Activated CD8-positive, alpha-beta memory T cell treated with anti-CD3 and anti-CD28 coated beads for 24 hours (primary cell): Measurements from ENCODE around the gene CNN2.
A peak's percentile ranks its signal among the peaks of the same experiment; 100 is the strongest.
"Not testable (repeated sequence)": the region's sequence is repeated elsewhere in the genome, so short reads cannot be mapped to it uniquely, and the experiment has no call there.

ENCODE experiments used
- DNase-seq: peaks from one replicate; pipeline ENCODE4 v3.0.0-alpha.2; 2020

CNN2 gene

DNA sequence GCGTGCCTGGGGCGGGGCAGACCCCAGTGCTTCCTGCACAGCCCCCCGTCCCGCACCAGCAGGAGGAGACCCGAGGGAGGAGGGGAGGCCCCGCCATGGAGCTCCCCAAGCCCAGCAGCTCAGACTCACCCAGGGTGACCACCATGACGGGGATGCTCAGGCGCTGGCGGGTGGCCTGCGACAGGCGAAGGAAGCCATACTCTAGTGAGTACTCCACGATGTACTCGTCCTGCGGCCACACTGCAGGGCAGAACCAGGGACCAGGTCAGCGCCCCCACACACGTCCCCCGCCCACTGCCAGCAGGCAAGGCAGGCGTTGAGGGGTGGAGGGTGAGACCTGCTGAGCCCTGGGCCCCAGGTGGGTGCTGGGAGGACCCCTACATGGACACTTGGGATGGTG, 14.1 kb upstream of the CNN2 start:
- no peak for DNase-seq

DNA sequence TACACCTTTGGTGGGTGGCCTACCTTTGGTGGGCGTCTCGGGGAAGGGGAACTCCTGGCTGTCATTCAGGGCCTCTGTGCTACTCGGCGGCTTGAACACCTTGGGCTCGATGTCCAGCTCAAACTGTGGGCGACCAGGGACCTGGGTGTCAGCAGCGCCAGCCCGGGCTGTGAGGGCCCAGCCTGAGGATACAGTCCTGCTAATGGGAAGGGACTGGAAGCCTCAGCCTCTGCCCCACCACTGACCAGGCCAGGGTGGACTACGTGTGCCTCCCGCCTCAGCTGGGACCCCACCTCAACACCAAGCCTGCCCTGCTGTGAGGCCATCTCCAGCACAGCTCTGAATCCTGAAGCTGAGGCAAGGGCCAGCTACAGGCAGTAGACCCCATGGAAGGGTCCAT, 13.2 kb upstream of the CNN2 start:
- no peak for DNase-seq

DNA sequence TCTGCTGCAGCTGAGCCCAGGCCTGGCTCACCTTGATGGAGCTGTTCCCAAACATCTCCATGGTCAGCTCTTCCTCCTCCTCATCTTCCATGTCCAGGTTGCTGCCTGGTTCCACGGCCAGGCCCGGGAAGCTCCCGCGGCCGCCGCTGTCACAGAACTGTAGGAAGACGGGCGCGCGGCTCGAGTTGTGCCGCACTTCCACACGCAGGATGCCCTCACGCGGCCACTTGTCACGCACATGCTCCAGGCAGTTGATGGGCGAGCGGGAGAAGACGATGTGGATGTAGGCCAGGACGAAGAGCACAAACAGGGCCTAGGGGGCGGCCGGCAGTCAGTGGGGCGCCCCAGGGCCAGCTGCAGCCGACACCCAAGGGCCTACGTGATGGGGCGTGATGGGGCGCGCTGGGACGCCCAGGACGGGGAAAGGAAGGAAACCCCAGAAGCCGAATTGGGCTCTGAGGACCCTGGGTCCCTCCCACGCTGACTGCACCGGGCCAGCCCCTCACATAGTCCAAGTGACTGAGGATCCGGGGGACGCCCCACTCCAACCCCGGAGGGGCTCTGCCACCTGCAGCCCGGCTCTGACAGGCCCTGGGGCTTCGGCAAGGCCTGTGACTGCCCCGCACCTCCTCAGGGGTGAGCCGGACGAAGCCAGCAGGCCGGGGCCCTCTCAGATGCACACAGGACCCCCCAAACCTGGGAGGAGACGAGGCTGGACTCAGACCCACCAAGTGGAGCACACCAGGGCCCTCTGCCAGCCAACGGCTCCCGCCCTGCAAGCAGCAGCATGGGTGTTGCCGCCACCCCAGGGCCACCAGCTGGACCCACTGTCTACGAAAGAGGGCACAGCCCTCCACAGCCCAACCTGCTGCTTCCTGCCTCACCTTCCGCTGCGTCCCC, 12.0 kb upstream of the CNN2 start:
- no peak for DNase-seq

DNA sequence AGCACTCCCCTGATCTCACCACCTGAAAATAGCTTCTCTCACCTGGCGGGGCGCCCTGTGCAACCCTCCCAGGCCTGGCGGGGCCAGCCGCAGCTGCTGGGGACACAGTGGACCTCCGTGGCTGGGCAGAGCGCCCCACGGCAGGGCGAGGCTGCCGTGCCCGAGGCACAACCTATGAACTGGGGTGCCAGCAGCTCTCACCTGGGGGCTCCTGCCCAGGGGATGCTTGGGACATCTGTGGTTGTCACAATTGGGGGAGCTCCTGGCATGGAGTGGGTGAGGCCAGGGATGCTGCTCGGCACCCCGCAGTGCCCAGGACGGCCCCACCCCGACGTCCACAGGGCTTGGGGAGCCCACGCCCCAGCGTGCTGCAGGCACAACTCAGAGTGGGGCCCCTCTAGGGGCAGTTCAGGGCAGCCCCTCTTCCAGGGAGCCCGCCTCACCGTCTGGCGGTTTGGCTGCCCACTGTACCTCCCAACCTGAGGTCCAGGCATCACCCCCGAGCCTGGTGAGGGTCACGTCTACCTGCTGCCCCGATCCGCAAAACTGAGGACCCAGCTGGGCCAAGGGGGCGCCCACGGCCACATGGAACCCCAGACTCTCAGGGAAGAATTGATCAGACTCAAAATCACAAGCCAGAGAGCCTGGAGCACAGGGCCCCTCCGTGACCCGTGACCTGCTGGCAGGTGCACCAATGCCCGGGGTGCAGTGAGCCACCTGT, 11.2 kb upstream of the CNN2 start:
- DNase-seq = no peak

DNA sequence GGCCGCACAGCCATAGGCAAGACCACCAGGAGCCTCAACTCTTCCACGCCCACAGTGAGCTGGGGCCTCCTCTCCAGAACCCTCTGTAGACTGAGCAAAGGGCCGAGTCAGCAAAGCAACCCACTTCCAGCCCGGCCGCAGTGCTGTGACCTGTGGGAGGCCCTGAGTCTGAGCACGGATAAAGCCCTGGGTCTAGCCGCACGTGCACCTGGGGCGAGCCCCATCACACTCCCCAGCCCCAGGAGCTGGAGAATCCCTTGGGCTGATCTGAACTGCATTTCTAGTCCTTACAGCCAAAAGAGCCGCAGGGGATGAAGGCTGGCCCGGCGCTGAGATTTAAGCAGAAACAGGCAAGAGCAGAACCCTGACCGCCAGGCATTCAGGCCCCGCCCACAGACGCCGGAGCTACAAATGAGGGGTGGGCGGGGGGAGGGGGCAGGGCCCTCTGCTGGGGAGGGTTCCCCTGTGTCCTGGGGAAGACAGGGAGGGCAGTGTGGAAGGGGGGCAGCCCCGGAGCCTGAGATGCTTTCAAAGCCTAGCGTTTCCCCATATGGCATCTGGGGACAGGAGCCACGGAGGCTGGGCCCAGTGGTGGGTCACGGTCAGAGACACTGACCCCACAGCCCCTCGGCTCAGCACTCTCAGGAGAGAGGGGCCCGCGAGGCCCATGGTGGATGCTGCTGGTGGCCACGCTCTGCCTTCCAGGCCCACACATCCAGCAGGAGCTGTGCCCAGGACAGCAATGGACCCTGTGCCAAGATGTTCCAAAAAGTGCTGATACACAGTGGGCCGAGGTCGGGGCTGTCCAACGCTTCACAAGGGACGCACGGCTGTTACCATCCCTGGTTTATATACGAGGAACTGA, 10.4 kb upstream of the CNN2 start:
- no peak for DNase-seq

DNA sequence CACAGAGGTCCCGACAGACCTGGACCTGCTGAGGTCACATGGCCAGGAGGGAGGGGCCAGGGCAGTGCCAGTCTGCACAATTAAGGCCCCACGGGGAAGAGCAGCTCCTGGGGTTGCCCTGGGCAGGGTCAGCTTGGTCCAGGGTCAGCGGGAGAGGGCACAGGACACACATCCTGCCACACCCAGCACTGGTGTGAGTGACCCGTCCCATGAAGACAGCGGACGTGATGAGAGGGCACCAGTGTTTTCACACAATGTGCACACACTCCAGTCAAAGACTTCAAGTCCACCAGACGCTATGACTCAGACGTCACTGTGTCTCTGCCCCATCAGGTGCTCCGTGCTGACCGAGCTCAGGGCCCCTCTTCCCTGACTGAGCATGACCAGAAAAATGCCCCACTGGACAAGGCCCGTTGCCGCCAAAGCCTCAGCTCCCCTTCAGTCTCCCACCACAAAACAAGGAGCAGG, 9.7 kb upstream of the CNN2 start:
- no peak for DNase-seq

DNA sequence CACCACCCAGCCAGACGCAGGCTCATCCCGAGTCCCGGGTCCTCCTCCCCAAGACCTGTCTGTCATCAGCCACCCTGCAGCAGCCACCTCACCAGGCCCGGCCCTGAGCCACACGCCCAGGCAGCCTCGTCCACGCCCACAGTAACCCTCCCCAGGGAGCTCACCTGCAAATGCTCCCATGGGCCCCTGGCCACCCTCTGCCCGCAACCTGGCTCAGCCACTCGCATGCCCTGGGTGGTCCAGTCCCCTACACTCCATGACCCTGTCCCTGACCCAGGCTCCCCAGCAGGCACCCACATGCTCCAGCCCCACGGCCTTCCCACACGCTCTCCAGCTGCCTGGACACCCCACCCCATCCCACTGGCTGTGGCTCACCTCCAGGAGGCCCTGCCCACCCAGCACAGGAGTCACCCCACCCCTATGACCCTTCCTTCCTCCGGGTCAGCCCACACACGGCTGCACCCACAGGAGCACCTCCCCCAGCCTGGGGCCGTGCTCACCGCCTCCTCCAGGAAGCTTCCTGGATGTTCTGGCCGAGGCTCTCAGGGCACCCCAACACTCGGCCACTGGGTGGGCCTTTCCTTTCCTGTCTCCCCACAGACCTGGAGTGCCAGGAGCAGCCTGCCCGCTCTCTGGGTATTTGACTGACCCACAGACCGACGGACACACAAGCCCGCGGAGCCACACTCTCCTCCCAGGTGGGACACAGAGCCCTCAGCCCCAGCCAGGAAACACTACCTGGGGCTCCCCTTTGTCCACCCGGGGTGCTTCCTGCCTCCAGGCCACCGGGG, 9.1 kb upstream of the CNN2 start:
- DNase-seq = no peak

DNA sequence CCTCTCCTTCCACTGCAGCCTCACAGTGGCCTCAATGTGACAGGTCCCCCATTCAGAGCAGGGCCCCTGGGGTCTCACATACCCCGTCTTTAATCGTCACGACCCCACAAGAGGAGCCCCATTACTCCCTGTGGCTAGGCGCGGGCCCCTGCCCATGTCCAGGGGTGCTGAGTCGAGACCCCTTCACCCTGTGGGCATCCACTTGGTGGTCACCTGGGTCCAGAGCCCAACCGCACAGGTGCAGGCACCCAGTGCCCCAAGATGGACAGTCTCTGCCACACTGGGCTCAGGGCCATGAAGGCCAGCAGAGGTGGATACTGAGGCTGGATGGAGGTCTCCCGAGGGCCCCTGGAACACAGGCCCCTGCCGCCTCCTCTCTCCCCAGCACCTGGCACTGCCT, 8.5 kb upstream of the CNN2 start:
- no peak for DNase-seq

DNA sequence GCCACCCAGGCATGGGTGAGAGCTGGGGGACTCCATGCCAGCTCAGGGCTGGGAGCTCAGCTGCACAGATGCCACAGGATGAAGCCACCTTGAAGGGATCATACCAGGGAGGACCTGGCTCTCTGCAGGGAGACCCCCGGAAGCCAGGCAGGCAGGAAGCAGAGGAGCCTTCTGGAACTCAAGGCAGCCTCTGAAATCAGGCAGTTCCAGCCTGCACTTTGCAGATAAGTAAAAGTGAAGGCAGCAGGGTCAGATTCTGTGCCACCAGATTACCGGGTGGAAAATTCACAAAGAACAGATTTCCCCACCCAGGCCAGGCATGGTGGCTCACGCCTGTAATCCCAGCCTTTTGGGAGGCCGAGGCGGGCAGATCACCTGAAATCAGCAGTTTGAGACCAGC, 8.0 kb upstream of the CNN2 start:
- DNase-seq = no peak

DNA sequence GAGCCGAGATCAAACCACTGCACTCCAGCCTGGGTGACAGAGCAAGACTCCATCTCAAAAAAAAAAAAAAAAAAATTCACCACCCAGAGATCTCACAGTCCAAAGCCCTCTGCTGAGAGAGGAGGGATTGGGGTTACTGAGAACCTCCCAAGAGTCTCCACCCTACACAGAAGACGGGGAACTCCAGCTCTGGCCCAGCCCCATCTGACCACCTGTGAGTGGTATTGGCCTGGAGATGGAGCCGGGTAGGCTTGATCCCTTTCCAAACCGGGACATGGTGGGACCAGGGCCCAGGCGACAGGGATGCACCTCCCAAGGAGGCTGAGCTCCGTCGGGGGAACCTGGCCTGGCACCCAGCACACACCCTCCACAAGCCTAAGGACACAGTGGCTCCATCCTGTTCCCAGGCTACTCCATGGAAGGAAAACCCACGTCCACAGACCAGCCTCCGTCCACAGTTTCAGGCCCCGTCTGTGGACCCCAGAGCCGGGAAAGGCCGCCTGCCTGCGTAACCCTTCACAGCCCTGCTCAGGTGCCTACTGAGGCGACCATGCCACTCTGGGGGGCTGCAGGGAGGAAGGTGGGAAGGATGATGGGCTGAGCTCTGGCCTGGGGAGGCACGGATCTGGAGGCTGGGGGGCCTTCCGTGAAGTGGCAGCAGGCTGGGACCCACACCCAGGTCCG, 7.3 kb upstream of the CNN2 start:
- no peak for DNase-seq

DNA sequence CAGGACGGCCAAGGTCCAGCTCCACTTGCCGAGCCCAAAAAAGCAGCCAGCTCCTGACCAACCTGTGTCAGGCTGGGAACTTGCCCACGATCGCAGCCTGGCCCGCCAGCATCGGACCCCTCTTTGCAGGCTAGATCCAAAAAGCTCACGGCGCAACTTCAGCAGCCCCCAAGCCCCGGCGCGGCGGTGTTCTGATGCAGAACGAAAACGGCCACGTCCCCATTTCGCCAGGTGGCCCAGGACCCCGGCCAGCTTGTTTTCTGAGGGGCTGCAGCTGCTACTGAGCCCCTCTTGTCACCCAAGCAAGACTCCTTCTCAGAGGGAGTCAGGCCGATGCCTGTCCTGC, 6.8 kb upstream of the CNN2 start:
- DNase-seq = no peak

DNA sequence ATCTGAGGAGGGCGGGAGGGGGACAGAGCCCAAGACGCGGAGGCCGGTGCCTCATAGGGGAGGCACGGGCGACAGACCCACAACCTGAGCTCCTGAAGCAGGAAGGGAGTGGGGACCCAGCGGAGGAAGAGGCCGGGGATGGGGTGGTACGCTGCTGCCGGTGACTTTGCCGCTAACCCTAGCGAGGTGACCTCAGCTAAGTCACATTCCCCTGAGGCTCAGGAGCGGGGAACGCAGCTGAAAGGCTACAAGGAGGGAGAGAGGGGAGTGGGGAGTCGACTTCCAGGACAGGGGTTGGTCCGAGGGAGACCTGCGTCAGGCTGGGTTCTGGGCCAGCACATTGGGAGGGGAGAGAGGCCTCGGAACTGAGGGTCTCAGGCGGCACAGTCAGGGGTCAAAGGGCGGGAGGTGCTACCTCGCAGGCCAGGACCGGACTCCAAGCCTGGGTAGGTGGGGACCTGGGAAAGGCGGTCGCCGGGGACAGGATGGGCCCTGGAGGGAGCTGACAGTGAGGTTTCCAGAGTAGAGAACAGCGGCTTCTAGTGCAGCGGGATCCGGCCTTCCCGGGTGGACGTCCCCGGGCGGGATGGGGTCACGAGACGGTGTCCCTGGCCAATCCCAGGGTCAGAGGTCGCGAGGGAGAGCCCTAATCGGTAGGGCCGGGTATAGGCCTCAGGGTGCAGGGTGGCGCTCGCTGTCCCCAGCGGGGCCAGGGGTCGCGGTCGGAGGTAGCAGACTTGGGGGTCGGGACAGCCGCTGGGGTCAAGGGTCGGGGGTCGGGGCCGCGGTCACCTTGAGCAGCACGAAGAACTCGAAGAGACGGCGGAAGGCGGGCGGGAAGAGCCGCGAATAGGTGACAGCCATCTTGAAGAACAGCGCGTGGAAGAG, 6.2 kb upstream of the CNN2 start:
- peak; percentile 69 for DNase-seq

DNA sequence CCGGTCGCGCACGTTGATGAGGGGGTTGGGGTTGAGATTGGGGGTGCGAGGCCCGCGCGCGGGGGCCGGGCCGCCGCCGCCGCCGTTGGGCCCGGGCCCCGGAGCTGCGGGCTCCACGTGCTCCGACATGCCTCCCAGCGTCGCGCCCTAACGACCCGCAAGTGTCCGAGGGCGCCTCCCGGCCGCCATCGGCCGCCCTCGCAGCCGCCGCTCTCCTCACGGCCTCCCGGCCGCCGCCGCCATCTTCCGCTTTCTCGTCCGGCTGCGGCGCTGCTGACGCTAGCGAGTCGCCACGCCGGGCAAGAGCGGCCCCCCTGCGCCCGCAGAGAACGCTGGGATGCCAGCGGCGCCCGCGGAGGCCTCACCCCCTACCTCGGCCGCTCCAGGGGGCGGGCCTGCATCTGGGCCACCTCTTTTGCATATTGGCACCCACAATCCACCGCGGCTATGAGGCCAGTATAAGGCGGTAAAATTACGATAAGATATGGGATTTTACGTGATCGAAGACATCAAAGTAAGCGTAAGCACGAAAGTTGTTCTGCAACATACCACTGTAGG, 5.5 kb upstream of the CNN2 start, which contains the start of gene TMEM259:
Gene TMEM259 (minus strand): TSS at position 256 of the 558 bp plus-strand sequence. CDS start 127 bp downstream, at position 129.
- DNase-seq = peak; percentile 97

DNA sequence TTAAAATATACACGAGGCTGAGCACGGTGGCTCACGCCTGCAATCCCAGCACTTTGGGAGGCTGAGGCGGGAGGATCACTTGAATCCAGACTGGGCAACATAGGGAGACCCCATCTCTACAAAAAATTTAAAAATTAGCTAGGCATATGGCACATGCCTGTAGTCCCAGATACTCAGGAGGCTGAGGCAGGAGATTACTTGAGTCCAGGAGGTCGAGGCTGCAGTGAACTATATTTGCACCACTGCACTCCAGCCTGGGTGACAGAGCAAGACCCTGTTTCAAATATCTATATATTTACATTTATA, 2.6 kb upstream of the CNN2 start:
- DNase-seq = not testable (repeated sequence)

DNA sequence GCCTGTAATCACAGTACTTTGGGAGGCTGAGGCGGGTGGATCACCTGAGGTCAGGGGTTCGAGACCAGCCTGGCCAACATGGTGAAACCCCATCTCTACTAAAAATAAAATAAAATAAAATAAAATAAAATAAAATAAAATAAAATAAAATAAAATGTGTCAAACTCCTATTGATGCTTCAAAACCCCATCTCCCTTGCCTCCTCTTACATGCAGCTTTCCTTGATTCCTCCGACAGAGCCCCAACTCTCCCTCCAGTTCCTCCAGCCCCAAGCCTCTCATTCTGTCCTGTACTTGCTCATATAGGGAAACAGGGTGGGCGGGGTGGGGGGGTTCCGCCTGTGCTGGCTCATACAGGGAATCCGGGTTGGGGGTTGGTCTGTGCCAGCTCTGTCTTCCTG, 1.3 kb upstream of the CNN2 start:
- DNase-seq = not testable (repeated sequence)

DNA sequence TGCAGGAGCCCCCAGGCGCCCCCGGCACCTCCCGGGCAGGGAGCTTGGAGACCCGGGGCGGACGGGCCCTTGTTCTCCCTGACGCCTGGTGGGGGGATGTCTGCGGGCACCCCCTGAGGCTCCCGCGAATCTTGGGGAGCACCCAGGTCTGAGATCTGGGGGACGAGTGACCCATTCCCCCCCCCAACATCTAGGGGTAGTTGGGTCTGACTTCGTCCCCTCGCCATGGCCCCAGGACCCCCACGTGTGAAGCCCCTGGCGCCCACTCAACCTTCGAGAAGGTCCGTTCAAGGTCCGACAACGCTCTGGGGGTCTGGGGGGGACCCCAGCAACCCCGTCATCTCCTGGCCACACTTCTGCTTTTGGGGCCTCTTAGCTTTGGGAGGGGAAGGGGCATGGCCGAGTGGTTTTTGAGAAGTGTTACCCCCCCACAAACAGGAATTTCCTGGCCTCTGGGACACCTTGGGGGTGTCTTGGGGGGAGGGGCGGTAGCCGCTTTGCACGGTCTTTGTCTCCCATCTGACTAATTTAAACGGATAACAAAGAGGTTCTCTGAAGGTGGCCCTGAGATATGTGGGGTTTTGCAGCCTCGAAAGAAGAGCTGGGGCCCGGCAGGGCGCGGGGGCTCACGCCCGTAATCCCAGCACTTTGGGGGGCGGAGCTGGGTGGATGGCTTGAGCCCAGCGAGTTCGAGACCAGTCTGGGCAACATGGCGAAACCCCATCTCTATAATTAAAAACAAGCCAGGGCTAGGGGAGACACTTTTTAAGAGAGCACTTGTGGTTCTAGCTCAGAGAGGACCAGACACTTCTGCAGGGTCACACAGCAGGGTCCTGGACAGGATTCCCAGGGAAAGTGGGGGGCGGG, 608 bp downstream of the CNN2 start:
- DNase-seq = peak; percentile 73

DNA sequence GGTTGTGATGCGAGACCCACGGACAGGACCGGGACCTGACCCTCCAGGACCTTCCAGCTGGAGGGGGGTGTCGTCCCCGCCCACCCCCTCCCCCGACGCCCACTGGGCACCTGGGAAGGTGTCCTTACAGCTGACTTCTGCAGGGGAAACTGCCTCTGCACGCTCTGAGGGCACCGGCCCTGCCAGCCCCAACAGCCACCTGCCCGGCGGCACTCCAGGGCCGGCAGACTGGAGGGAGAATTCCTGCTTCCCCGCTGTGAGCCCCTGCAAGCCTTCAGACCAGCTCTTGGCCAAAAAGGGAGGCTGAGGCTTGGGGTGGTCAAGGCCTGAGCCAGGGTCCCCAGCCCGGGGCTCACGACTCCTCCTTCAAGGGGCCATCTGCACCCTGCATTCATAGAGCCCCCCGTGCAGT, 1.2 kb downstream of the CNN2 start:
- DNase-seq = no peak

DNA sequence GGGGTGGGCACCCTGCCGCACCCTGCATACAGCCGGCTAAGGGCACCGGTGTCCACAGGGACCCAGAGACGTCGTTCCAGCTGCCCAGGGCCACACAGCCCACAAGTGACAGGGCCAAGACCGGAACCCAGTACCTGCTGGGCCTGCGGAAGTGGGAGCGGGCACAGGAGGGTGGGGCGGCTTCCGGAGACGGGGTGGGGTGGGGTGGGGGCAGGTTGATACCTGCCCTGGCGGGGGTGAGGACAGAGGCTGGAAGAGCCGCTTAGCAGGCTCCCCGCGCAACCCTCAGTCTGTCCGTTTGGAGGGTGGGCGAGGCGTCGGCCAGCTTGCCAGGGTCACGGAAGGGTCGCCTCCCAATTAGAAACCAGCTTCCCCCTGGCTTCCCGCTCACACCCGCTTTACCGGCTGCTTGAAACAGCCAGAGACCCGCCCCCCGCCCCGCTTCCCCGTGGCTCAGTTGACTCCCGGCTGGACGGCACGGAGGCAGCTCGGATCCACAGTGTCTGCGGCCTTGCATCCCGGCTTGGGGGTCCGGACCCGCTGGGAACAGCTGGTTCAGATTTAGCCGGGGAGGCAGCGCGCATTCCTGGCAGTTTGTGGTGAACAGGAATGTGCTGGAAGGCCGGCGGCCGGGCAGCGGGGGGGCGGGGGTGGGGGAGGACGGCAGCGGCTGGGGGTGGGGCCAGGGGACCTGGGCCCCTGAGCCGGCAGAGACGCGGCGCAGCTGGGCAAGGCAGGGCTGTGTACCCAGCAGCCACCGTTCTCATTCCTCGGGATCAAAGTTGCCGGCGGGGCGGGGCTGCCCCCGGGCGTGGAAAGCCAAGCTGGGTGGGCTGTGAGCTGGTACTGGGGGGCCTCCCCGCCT, 1.9 kb downstream of the CNN2 start:
- DNase-seq = peak; percentile 73
